Measurements from ENCODE around the gene ADIG.

ADIG gene

DNA sequence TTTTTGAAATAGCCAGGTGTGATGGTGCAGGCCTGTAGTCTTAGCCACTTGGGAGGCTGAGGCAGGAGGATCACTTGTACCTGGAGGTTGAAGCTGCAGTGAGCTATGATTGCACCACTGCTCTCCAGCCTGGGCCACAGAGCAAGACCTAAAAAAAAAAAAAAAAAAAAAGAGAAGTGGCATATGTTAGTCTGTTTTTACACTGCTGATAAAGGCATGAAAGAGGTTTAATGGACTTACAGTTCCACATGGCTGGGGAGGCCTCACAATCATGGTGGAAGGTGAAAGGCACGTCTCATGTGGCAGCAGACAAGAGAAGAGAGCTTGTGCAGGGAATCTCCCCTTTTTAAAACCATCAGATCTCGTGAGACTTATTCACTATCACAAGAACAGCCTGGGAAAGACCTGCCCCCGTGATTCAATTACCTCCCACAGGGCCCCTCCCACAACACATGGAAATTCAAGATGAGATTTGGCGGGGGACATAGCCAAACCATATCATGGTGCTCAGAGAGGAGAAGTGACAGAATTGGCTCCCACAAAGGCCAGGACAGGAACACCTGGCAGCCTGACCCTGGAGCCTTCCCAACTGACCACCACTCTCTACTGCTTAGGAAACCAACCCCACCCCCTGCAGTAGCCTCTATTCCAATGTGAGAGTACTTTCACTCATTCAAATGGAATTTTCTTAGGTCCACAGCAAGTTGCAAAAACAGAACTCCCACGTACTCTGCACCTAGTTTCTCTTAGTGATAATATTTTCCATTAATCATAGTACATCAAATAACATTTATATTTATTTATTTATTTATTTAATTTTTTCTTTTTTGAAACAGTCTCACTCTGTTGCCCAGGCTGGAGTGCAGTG lies 50.4 kb downstream of the ADIG start:
- Histone ChIP-seq H3K4me1 (ENCODE audit: control insufficient read depth, insufficient read depth, low read length, unreplicated experiment) (no peaks in the 10 kb centered on the region), H2AFZ (ENCODE audit: low read length, unreplicated experiment) (no peak overlapping the region), H3K27ac (ENCODE audit: low read depth, low read length) (no peak overlapping the region), H3K4me3 (ENCODE audit: low read depth, low read length) (no peak overlapping the region), H3K36me3 (ENCODE audit: insufficient read depth, low read length) (no peaks in the 10 kb centered on the region), H3K27me3 (ENCODE audit: insufficient read depth, low read length) (0 out of 2 replicates have a peak, but pooled peaks cover 3% of the 10 kb centered on the region), H3K79me2 (ENCODE audit: control insufficient read depth, insufficient read depth, low read length, unreplicated experiment) (no peaks in the 10 kb centered on the region)

GRCh38 chr20:38633577-38634093 lies 52.6 kb downstream of the ADIG start:
- Histone ChIP-seq H3K4me1 (ENCODE audit: control insufficient read depth, insufficient read depth, low read length, unreplicated experiment) (no peaks in the 10 kb centered on the region), H3K4me3 (ENCODE audit: low read depth, low read length) (no peak overlapping the region), H3K36me3 (ENCODE audit: insufficient read depth, low read length) (no peaks in the 10 kb centered on the region), H3K79me2 (ENCODE audit: control insufficient read depth, insufficient read depth, low read length, unreplicated experiment) (no peaks in the 10 kb centered on the region), H3K27me3 (ENCODE audit: insufficient read depth, low read length) (0 out of 2 replicates have a peak, but pooled peaks cover 3% of the 10 kb centered on the region), H3K27ac (ENCODE audit: low read depth, low read length) (no peak overlapping the region), H2AFZ (ENCODE audit: low read length, unreplicated experiment) (no peak overlapping the region)

GRCh38 chr20:38635721-38636288 lies 54.8 kb downstream of the ADIG start:
- H3K36me3 ChIP-seq (ENCODE audit: insufficient read depth, low read length), result no peaks in the 10 kb centered on the region
- H3K27me3 ChIP-seq (ENCODE audit: insufficient read depth, low read length), result peaks cover 12% of the 10 kb centered on the region; the same call in 1 of the 2 replicates
- H3K27ac ChIP-seq (ENCODE audit: low read depth, low read length), result no peak overlapping the region
- no peak overlapping the region for H2AFZ ChIP-seq (ENCODE audit: low read length, unreplicated experiment)
- H3K4me1 ChIP-seq (ENCODE audit: control insufficient read depth, insufficient read depth, low read length, unreplicated experiment), result no peaks in the 10 kb centered on the region
- H3K79me2 ChIP-seq (ENCODE audit: control insufficient read depth, insufficient read depth, low read length, unreplicated experiment), result no peaks in the 10 kb centered on the region
- H3K4me3 ChIP-seq (ENCODE audit: low read depth, low read length), result no peak overlapping the region

Measured in ACC112 (cell line).